Esophagus squamous epithelium (tissue), 4 donors: Measurements from ENCODE around the gene PIK3R5.

Source experiments
- POLR2A ChIP-seq, 4 donors: fragments of 450-650 bp; IDR thresholded peaks; one replicate each; pipeline ENCODE4 v1.6.1; 2017; ENCODE audit warnings: antibody characterized with exemption in 4 of 4, mild to moderate bottlenecking in 4 of 4, moderate library complexity in 3 of 4
- TF ChIP-seq, protein P1 (sequence below), 6 experiments: fragments of 450-650 bp in 4 of 6; fragments of 200-600 bp in 2 of 6; sonication (generic) in 2 of 6; IDR thresholded peaks; one replicate each; pipeline ENCODE4 v1.5.1; 2016 to 2019; ENCODE audit warnings: antibody characterized with exemption in 6 of 6, mild to moderate bottlenecking in 4 of 6, moderate library complexity in 4 of 6

- TF ChIP-seq, protein P1, sequence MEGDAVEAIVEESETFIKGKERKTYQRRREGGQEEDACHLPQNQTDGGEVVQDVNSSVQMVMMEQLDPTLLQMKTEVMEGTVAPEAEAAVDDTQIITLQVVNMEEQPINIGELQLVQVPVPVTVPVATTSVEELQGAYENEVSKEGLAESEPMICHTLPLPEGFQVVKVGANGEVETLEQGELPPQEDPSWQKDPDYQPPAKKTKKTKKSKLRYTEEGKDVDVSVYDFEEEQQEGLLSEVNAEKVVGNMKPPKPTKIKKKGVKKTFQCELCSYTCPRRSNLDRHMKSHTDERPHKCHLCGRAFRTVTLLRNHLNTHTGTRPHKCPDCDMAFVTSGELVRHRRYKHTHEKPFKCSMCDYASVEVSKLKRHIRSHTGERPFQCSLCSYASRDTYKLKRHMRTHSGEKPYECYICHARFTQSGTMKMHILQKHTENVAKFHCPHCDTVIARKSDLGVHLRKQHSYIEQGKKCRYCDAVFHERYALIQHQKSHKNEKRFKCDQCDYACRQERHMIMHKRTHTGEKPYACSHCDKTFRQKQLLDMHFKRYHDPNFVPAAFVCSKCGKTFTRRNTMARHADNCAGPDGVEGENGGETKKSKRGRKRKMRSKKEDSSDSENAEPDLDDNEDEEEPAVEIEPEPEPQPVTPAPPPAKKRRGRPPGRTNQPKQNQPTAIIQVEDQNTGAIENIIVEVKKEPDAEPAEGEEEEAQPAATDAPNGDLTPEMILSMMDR (IDR thresholded peaks at IDR 0.05): no peak
- TF ChIP-seq POLR2A (IDR thresholded peaks at IDR 0.05): no peak
Measured at GRCh38 chr17:8893059-8893458, 72.4 kb downstream of the PIK3R5 start.
